NCI-H345 treated with DMSO at 0.1 percent for 48 hours (cell line): ENCODE data around the gene NUP98.
"Not testable (repeated sequence)": the region's sequence is repeated elsewhere in the genome, so short reads cannot be mapped to it uniquely, and the experiment has no call there.

Experiments used
- DNase-seq: peaks from one replicate; lab custom pipeline; 2025; ENCODE audit not compliant: unreplicated experiment; lab: John Stamatoyannopoulos, UW

NUP98 gene

DNA sequence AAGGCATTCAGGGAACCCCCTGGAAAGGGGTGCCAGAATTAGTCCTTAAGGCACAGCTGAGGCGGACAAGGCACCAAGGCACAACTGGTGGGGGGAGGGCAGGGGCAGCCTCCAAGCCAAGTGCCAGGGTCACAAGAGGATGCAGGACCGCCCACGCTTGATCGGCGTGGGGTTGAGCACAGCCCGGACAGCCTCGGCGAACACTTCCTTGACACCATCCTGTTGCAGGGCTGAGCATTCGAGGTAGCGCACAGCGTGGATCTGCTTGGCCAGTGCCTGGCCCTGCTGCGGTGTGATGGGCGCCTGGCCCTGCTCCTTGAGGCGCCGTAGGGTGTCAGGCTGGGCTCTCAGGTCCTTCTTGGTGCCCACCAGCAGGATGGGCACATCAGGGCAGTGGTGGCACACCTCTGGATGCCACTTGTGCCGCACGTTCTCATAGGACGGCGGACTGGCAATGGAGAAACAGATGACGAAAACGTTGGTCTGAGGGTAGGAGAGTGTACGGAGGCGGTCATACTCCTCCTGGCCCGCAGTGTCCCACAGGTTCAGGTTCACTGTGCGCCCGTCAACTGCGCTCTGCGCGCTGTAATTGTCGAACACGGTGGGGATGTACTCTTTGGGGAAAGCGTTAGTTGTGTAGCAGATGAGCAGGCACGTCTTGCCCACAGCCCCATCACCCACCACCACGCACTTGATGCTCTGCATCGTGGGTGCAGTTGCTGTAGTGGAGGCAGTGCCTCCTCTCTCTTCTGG, 30.3 kb upstream of the NUP98 start:
- no peak for DNase-seq

DNA sequence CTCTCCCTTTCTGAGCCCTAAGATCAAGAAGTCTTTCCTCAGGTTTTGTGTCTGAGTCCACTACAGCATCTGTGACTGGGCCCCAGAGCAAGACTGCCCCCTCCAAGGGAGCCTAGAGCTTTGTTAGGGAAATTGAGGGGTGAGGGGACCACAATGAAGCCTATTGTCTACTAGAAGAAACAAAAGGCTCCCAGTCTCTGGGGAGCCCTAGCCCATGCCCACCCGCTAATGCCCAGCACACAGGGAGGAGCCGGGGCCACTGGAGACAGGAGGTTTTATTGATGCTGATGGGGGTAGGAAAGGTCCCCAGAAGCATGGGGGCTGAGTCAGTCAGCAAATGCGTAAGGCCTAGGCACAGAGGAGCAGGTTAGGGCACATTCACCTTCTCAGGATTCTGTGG, 29.4 kb upstream of the NUP98 start:
- no peak for DNase-seq

DNA sequence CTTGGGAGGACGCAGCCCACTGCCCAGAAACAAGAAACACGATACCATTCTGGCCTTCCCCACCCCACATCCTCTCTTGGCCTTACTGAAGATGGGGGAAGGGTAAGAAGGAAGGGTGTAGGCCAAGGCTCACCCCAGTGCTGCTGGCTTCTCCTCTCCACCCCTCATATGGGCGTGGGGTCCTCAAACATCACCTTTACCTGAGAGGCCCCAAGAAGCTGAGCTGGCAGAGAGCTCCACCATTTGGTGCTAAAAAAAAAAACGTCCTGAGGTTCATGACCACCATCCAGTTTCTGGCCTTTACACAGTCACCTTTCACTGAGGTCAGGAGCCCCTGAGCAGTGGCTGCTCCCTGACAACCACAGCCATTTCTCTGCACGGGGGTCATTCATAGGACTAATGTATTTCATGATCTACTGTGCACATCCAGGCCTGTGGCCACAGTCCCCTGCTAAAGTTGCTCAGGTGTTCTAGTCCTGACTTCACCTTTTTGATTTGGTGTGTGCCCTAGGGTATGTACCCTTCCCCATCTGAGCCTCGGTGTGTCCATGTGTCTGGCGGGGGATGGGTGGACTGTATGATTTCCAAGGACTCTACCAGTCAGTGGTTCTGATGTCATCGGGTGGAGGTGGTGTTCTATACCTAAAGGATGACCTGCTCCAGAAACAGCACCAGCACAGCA, 28.3 kb upstream of the NUP98 start:
- no peak for DNase-seq

DNA sequence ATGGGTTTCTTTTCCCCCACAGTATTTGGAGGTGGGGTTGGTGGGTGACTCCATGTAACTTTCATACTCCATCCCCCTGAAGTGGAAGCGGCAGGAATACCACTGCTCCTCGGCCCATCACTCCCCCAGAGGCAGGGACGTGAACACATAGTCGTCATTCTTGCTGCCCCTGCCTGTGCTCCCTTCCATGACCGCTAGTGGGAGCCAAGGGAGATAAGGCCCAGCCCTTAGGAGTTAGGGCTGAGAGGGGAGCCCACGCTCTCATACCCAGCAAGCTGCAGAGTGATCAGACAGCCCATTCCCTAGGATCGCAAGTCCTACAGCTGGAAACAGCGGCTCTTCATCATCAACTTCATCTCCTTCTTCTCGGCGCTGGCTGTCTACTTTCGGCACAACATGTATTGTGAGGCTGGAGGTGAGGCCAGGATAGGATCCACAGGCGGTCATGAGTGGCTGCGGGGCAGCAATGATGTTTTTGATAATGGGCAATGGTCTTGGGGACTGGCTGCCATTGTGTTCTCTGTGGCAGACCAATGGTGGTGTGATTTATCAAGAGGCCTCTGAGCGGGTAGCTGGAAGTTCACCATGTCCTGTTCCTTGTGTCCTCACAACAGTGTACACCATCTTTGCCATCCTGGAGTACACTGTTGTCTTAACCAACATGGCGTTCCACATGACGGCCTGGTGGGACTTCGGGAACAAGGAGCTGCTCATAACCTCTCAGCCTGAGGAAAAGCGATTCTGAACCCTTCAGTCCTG, 27.5 kb upstream of the NUP98 start:
- no peak for DNase-seq

DNA sequence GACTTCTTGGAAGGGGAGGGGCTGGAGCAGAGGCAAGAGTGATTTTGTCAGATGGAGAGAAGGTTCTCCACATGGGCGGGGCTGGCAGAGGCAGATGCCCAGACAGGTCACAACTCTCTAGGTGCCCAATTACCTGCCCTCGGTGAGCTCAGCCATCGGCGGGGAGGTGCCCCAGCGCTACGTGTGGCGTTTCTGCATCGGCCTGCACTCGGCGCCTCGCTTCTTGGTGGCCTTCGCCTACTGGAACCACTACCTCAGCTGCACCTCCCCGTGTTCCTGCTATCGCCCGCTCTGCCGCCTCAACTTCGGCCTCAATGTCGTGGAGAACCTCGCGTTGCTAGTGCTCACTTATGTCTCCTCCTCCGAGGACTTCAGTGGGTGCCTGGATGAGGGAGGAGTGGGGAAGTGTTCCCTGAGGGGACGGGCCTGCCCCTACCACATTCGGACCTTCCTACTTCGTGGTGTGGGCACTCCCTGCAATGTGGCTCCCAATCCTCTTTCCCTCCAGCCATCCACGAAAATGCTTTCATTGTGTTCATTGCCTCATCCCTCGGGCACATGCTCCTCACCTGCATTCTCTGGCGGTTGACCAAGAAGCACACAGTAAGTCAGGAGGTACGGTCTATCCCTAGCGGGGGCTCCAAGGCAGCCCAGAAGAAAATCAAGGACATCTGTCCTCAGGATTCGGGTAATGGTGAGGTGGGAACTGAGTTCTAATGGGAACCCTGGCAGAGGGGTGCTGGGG, 26.6 kb upstream of the NUP98 start:
- DNase-seq, result no peak

DNA sequence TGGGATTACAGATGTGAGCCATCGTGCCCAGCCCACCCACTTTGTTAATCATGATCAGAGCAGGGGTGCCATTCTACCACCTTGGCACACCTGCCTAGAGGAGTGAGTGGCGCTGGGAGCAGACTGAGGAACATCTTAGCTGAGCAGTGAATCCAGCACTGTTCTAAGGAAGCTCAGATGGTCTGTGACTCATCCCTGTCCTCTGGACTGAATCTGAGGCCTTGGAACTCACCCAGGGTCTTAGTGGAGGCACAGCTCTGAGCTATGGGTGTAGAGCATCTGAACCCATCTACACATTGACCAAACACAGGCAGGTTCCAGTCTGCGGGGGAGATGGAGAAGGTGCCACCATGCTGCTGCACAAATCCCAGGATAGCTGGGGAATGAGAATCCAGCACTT, 25.9 kb upstream of the NUP98 start:
- no peak for DNase-seq

DNA sequence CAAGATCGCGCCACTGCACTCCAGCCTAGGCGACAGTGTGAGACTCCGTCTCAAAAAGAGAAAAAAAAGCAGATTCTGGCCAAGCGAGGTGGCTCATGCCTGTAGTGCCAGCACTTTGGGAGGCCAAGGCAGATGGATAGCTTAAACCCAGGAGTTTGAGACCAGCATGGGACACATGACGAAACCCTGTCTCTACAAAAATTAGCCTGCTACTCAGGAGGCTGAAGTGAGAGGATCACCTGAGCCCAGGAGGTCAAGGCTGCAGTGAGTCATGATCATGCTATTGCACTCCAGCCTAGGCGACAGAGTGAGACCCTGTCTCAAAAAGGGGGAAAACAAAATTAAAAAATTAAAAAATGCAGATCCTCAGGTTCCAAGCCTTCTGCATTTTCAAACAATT, 25.0 kb upstream of the NUP98 start:
- DNase-seq, result no peak

DNA sequence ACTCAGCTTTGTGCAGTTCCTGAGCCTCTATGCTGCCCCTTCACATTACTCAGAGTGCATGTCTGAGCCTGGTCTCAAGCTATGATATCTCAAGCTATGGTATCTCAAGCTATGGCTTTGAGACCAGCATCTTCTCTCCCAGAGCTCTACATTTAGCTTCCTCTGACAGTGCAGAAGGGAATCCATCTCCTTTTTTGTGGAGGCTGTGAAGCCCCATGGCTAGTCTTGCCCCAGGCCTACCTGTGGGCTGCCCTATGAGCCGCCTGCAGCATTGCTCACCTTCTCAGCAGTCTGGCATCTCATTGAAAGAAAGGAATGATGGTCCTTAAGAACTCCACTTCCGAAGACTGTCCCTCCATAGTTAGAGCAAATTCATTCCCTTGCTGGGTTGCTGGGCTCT, 23.6 kb upstream of the NUP98 start:
- DNase-seq, result no peak

DNA sequence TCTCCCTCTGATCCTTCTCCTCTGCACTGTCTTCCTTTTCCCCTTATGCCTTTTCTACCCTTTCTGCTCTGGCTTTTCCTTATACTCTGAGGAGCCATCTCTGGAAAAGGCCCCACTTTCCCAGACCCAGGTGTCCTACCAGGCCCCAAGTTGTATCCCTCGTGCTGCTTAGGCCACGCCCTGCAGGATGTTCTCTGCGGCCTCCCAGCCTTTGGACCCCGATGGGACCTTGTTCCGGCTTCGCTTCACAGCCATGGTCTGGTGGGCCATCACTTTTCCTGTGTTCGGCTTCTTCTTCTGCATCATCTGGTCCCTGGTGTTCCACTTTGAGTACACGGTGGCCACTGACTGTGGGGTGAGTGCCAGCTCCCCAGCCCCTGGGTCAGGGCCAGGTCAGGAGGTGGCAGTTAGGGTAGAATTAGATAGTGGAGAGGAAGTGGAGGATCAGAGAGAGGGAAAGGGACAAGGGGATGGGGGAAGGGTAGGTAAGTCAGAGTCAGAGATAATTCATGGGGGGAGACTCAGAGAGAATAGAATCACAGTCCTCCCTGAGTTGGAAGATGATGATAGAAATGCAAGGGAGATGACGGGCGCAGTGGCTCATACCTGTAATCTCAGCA, 19.9 kb upstream of the NUP98 start:
- DNase-seq, result no peak

DNA sequence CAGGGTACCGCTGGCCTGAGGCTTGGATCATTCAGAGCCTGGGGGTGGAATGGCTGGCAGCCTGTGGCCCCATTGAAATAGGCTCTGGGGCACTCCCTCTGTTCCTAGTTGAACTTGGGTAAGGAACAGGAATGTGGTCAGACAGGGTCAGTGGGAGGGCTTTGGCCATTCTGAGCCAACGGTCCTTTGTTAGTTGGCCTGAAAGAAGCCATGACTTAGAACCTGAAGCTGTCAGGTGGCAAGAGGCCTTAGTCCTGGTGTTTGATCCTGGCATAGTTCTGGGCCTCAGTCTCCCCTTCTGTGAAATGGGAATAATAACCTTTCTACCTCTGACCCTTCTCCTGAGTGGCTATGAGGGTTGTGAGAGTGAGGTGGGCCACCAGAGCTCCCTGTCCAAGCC, 19.3 kb upstream of the NUP98 start:
- no peak for DNase-seq

DNA sequence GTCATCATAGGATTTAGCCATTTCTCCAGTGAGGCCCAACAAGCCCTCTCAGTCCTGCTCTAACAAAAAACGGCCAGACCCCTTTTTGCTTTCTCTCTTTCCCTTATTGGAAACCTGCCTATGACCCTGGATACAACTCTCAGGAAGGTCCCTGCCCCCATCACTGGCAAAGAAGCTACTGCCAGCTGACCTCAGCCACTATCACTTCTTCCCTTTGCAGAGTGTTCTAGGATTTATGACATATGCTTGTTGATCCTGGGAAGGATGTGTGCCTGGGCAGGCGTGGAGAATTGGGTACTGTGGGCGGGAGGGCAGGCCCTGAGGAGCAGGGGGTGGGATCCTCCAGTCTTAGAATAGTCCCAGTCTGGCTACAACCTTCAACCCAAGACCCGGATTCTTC, 18.5 kb upstream of the NUP98 start:
- DNase-seq, result no peak

DNA sequence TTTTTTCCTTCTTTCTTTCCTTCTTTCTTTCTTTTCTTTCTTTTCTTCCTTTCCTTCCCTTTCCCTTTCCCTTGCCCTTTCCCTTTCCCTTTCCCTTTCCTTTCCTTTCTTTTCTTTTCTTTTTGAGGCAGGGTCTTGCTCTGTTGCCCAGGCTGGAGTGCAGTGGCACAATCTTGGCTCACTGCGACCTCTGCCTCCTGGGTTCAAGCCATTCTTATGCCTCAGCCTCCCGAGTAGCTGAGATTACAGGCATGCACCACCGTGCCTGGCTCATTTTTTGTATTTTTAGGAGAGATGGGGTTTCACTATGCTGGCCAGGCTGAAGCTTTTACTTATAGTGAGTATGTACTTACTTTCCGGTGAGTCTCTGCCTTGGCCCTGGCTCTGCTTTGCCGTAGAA, 17.5 kb upstream of the NUP98 start:
- DNase-seq, result not testable (repeated sequence)

DNA sequence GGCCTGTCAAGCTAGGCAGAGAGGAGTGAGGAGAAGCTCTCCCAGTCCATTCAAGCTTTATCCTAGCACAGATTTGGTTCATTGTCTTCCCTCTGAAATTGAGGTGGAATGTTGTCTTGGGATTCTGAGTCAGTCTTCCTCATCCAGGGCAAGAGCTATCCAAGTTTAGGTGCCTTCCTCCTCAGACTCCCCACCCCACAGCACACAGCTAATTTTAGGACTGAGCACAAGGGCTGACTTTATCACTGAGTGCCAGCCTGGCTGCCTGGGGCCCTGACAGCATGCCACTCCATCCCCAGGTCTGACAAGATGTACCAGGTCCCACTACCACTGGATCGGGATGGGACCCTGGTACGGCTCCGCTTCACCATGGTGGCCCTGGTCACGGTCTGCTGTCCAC, 13.6 kb upstream of the NUP98 start:
- DNase-seq, result no peak

DNA sequence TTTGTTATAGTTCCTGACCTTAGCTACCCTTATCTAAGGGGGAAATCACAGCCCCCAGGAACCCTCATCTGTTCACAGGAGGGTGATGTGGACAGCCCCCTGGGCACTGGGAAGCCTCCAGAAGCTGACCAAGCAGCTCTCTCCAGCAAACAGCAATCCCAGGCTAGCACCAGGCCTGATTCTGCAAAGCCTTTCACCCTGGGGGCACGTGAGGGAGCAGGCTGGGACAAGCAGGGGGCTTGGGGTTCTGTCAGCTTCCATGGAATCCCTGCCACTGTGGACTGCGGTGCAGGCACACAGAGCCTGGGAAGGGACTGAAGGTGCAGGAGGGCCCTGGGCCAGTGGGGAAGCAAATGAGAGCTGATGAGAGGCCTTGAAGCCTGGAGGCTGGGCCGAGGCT, 13.1 kb upstream of the NUP98 start:
- no peak for DNase-seq

DNA sequence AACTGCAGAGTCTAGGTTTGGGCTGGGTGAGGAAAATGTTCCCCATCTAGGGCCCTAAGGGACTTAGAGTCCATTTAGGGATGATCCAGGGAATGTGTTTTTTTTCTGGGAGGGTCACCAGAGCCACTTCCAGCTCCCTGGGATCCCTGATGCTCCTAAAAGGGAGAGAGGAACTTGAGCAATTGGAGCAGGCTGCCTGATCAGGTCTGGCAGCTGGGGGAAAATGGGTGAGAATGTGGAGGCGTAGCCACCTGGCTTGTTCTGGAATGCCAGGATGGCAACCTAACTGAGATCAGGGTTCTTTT, 12.2 kb upstream of the NUP98 start:
- no peak for DNase-seq

DNA sequence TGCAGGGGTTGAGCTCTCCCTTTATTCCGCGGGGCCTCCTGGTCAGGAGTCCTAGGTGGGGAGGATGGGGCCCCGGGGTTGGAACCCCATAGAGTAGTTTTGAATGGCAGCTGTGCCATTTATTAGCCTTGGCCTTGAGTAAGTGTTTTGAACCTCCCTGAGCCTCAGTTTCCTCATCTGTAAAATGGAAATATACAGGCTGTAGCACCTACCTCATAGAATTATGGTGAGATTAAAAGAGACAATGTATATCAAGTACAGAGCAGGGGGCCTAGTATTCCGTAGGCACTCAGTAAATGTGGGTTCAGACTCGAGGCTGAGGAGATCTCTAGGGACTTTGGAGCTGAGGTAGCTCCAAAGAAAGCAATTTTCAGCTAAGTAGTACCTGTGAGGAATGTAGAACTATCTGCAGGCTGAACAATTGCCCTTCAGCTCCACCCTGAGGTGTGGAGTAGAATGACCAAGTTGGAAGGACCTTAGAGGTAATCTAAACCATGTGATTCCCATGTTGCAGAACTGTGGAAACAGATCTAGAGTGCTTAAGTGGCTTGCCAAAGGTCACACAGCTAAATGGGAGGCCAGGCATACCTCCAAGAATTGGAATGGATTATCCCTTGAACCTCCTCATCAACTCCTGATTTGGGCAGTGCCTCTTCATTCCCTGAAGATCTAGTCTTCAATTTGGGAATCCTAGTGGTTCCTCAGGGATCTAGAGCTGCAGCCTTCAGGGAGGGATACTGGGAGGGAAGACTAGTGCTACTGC, 11.7 kb upstream of the NUP98 start:
- DNase-seq, result peak; percentile 7

DNA sequence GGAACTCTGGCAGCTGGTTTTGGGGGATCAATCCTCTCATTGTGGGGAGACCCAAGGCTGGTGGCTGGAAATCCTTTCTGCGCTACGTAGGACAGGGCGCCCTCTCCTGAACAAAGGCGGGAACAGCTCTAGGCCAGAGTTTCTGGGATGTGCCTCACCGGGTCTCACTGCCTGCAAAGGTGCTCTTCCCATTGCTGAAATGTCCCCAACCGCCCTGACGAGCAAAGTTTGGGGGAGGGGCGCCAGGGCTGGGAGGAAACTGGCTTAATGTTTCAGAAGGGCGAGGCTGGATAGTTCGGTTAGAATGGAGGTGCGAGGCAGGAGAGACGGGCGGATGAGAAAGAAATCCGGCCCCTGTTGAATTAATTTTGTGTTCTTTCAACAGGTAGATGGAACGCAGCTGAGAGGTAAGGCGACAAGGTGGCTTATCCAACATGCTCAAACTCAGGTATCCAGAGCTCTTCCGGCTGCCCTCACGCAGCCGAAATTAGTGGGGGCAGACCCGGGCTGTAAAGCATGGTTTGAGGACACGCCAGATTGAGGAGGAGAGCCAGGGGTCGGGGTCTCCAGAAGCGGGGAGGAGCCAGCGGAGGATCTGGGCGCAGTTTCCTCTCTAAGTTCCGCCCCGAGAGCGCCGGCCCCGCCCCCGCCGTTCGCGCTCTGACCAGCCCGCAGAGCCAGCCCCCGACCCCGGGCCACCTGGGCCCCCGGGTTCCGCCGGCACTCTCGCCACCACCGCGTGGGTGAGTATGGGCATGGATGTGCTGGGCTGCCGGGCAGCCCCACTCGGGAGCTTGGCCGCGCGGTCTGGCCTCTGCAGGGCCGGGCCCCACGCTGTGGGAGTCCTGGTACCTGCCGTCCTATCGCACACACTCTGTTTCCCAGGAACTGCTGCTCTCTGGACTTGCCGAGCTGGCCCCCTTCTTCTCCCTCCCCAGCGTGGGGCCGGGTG, 10.8 kb upstream of the NUP98 start, which contains the start of gene PGAP2:
PGAP2 (plus strand) TSS at position 652 of the 952 bp plus-strand sequence. CDS start 2,700 bp downstream, outside the sequence.
- peak; percentile 55 for DNase-seq

DNA sequence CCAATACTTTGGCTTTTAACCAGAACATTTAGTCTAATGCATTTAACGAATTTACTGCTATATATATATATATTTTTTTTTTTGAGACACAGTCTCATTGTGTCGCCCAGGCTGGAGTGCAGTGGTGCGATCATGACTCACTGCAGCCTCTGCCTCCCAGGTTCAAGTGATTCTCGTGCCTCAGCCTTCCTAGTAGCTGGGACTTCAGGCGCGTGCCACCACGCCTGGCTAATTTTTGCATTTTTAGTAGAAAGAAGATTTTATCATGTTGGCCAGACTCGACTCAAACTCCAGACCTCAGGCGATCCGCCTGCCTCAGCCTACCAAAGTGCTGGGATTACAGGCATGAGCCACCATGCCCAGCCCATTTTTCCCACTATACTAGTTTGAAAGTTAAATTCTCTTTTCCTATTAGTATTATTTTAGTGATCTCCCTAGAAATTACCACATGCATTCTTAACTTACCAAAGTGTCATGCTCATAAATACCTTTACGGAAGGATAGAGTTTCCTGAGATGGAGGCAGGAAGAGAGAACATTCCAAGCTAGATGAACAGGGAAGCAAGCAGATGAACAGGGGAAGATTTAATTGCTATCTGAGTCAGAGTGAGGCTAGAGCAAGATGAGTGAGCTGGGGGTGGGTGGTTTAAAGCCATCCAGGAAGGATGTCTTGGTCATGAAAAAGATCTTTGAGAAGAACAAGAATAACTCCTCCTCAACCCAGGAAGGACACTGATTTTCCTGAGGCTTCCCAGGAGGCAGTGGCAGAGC, 6.6 kb upstream of the NUP98 start:
- DNase-seq, result no peak
